Ishikawa (cell line): ENCODE data around the gene PRPH.

Experiments
- CEBPB ChIP-seq: IDR thresholded peaks from 2 replicates; pipeline ENCODE4 v1.6.1; 2012
- CREB1 ChIP-seq: IDR thresholded peaks from 2 replicates; pipeline ENCODE4 v1.6.1; 2012; ENCODE audit warnings: low read depth
- EGR1 ChIP-seq: IDR thresholded peaks from 2 replicates; pipeline ENCODE4 v1.6.1; 2012
- EP300 ChIP-seq: IDR thresholded peaks from 2 replicates; pipeline ENCODE4 v1.6.1; 2012; ENCODE audit warnings: borderline replicate concordance
- FOXM1 ChIP-seq: IDR thresholded peaks from 2 replicates; pipeline ENCODE4 v1.6.1; 2012; ENCODE audit warnings: low read depth, borderline replicate concordance
- MAX ChIP-seq: IDR thresholded peaks from 2 replicates; pipeline ENCODE4 v1.6.1; 2012
- NFIC ChIP-seq: IDR thresholded peaks from 2 replicates; pipeline ENCODE4 v1.6.1; 2012
- RAD21 ChIP-seq: IDR thresholded peaks from 2 replicates; pipeline ENCODE4 v1.6.1; 2012; ENCODE audit warnings: low read depth
- REST ChIP-seq: IDR thresholded peaks from 2 replicates; pipeline ENCODE4 v1.6.1; 2012; ENCODE audit warnings: low read depth, mild to moderate bottlenecking
- TAF1 ChIP-seq: IDR thresholded peaks from 2 replicates; pipeline ENCODE4 v1.6.1; 2012; ENCODE audit warnings: low read depth, mild to moderate bottlenecking
- TCF12 ChIP-seq: IDR thresholded peaks from 2 replicates; pipeline ENCODE4 v1.6.1; 2012; ENCODE audit warnings: low read depth
- TEAD4 ChIP-seq: IDR thresholded peaks from 2 replicates; pipeline ENCODE4 v1.6.1; 2012
- USF1 ChIP-seq: IDR thresholded peaks from 2 replicates; pipeline ENCODE4 v1.6.1; 2012
- YY1 ChIP-seq: IDR thresholded peaks from 2 replicates; pipeline ENCODE4 v1.6.1; 2012; ENCODE audit warnings: low read depth
- ZBTB7A ChIP-seq: IDR thresholded peaks from 2 replicates; pipeline ENCODE4 v1.6.1; 2012; ENCODE audit warnings: low read depth

The PRPH gene

GRCh38 chr12:49295082-49295936 lies at the start of gene PRPH:
Gene PRPH, plus strand, starts transcription at chr12:49295147. Its CDS starts 54 bp downstream, at chr12:49295201.
- TF ChIP-seq TCF12 (no peak), YY1 (no peak), TAF1 (no peak), CREB1 (no peak), EGR1 (no peak), REST (no peak), ZBTB7A (no peak), CEBPB (no peak), RAD21 (no peak), NFIC (no peak), TEAD4 (no peak), USF1 (no peak), MAX (no peak), FOXM1 (no peak)

GRCh38 chr12:49251357-49251756 lies 43.6 kb upstream of the PRPH start:
- TF ChIP-seq RAD21, result no peak
- TF ChIP-seq MAX, result no peak
- TF ChIP-seq FOXM1, result no peak
- TF ChIP-seq EGR1, result no peak

- TF ChIP-seq TAF1 (no peak), RAD21 (no peak), CEBPB (no peak), EGR1 (no peak), MAX (no peak), YY1 (no peak), FOXM1 (no peak), TEAD4 (no peak), EP300 (no peak), ZBTB7A (no peak), CREB1 (no peak), REST (no peak), NFIC (no peak), USF1 (no peak)
Observed at GRCh38 chr12:49253033-49253623, 41.8 kb upstream of the PRPH start.

- TF ChIP-seq USF1, result no peak
- TF ChIP-seq MAX, result no peak
- TF ChIP-seq EGR1, result no peak
- TF ChIP-seq YY1, result no peak
- no peak for TF ChIP-seq EP300
- TF ChIP-seq RAD21, result no peak
- TF ChIP-seq TAF1, result no peak
- TF ChIP-seq CEBPB, result no peak
- no peak for TF ChIP-seq TEAD4
- no peak for TF ChIP-seq TCF12
Observed at GRCh38 chr12:49255857-49256637, 38.9 kb upstream of the PRPH start.
